Coronary artery (tissue), 2 donors: ENCODE data around the gene ATP11A.

ENCODE experiments used
- DNase-seq: peaks from one replicate; pipeline ENCODE4 v3.0.0-alpha.2; 2017; ENCODE audit warnings: low spot score
- H3K27ac ChIP-seq, 2 donors: fragments of 200-600 bp; sonication (generic); one replicate each; pipeline ENCODE4 v1.5.1; 2016 to 2019
- H3K4me3 ChIP-seq: fragments of 200-600 bp; sonication (generic); 2 replicates; pipeline ENCODE4 v1.5.1; 2016; ENCODE audit warnings: mild to moderate bottlenecking, moderate library complexity
- CTCF ChIP-seq: fragments of 200-600 bp; sonication (generic); IDR thresholded peaks from one replicate; pipeline ENCODE4 v1.5.1; 2019; ENCODE audit warnings: antibody characterized with exemption

Gene ATP11A

GRCh38 chr13:112695121-112695520 is 5.3 kb downstream of the ATP11A start:
- DNase-seq: peak; percentile 29
- Histone ChIP-seq H3K4me3 (no peak overlapping the region), H3K27ac (no peak overlapping the region)
- no peak for TF ChIP-seq CTCF

GRCh38 chr13:112696001-112696868 is 6.4 kb downstream of the ATP11A start:
- peak; percentile 56 for DNase-seq
- no peak overlapping the region for H3K27ac ChIP-seq
- TF ChIP-seq CTCF: no peak

GRCh38 chr13:112696869-112697465 is 7.1 kb downstream of the ATP11A start:
- Histone ChIP-seq H3K27ac (no peak overlapping the region), H3K4me3 (no peak overlapping the region)
- no peak for TF ChIP-seq CTCF
- DNase-seq: peak; percentile 55

More at GRCh38 chr13:112696001-112696868, 6.4 kb downstream of the ATP11A start:
- no peak overlapping the region for H3K4me3 ChIP-seq

- peak; percentile 50 for DNase-seq
- H3K27ac ChIP-seq: no peak overlapping the region
- TF ChIP-seq CTCF: no peak
- no peak overlapping the region for H3K4me3 ChIP-seq
Measured at GRCh38 chr13:112697756-112698655, 8.2 kb downstream of the ATP11A start.

GRCh38 chr13:112699322-112699918 is 9.6 kb downstream of the ATP11A start:
- Histone ChIP-seq H3K27ac (no peak overlapping the region), H3K4me3 (no peak overlapping the region)
- peak; percentile 47 for DNase-seq
- TF ChIP-seq CTCF: no peak

GRCh38 chr13:112700291-112701060 is 10.6 kb downstream of the ATP11A start:
- no peak overlapping the region for H3K27ac ChIP-seq
- no peak for TF ChIP-seq CTCF
- H3K4me3 ChIP-seq: no peak overlapping the region
- DNase-seq: peak; percentile 62
